Measurements from ENCODE around the gene USP53. TPM values are rescaled to one million over a fixed set of nuclear protein-coding genes. Genes with fewer than 3 reads are reported as not detected.

USP53 gene
- total RNA-seq, 1 donor from 2014 or later: 20.0 TPM

DNA sequence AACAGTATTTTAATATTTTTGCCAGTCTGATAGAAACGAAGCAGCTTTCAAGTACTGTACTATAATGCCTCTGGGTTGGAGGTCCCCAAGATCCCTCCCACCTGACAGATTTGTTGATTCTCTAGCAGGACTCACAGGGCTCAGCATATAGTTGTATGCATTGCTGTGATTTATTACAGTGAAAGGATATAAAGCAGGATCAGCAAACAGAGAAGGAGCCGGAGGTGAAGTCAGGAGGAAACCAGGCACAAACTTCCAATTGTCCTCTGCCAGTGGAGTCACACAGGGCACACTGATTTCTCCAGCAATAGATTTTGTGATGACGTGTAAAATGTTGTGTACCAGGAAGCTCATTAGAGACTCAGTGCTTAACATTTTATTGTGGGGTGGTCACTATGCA, 19.0 kb downstream of the USP53 start:
- peaks cover 23% of the 10 kb centered on the region for H3K4me1 Mint-ChIP-seq (ENCODE audit: low read depth)
- no peak for DNase-seq (ENCODE audit: low spot score)
- H3K27me3 Mint-ChIP-seq (ENCODE audit: low read depth): no peaks in the 10 kb centered on the region
- no peak overlapping the region for H3K4me3 Mint-ChIP-seq (ENCODE audit: unreplicated experiment)
- no peaks in the 10 kb centered on the region for H3K9me3 Mint-ChIP-seq (ENCODE audit: low read depth)
- peaks cover 11% of the 10 kb centered on the region for H3K36me3 Mint-ChIP-seq (ENCODE audit: low read depth)
- H3K27ac Mint-ChIP-seq (ENCODE audit: unreplicated experiment): no peak overlapping the region
- no peak for TF ChIP-seq CTCF (IDR thresholded peaks at IDR 0.05)

- Mint-ChIP-seq H3K27me3 (ENCODE audit: low read depth) (no peaks in the 10 kb centered on the region), H3K27ac (ENCODE audit: unreplicated experiment) (no peak overlapping the region), H3K4me1 (ENCODE audit: low read depth) (peaks cover 18% of the 10 kb centered on the region), H3K9me3 (ENCODE audit: low read depth) (no peaks in the 10 kb centered on the region), H3K4me3 (ENCODE audit: unreplicated experiment) (no peak overlapping the region), H3K36me3 (ENCODE audit: low read depth) (peaks cover 16% of the 10 kb centered on the region)
- DNase-seq (ENCODE audit: low spot score): no peak
- TF ChIP-seq CTCF (IDR thresholded peaks at IDR 0.05): no peak
These were observed 19.8 kb downstream of the USP53 start for GRCh38 chr4:119232286-119232685.

- H3K9me3 Mint-ChIP-seq (ENCODE audit: low read depth): no peaks in the 10 kb centered on the region
- peaks cover 17% of the 10 kb centered on the region for H3K36me3 Mint-ChIP-seq (ENCODE audit: low read depth)
- no peak overlapping the region for H3K4me3 Mint-ChIP-seq (ENCODE audit: unreplicated experiment)
- peaks cover 12% of the 10 kb centered on the region for H3K4me1 Mint-ChIP-seq (ENCODE audit: low read depth)
- peak overlapping the region; percentile 64 for H3K27ac Mint-ChIP-seq (ENCODE audit: unreplicated experiment)
- no peak for DNase-seq (ENCODE audit: low spot score)
- H3K27me3 Mint-ChIP-seq (ENCODE audit: low read depth): no peaks in the 10 kb centered on the region
- no peak for TF ChIP-seq CTCF (IDR thresholded peaks at IDR 0.05)
These were observed 20.7 kb downstream of the USP53 start for GRCh38 chr4:119233191-119233590.

- DNase-seq (ENCODE audit: low spot score): no peak
- peaks cover 12% of the 10 kb centered on the region for H3K4me1 Mint-ChIP-seq (ENCODE audit: low read depth)
- H3K36me3 Mint-ChIP-seq (ENCODE audit: low read depth): peaks cover 18% of the 10 kb centered on the region
- H3K4me3 Mint-ChIP-seq (ENCODE audit: unreplicated experiment): no peak overlapping the region
- H3K9me3 Mint-ChIP-seq (ENCODE audit: low read depth): no peaks in the 10 kb centered on the region
- H3K27ac Mint-ChIP-seq (ENCODE audit: unreplicated experiment): peak overlapping the region; percentile 52
- no peak for TF ChIP-seq CTCF (IDR thresholded peaks at IDR 0.05)
- H3K27me3 Mint-ChIP-seq (ENCODE audit: low read depth): no peaks in the 10 kb centered on the region
These were observed 21.2 kb downstream of the USP53 start for GRCh38 chr4:119233750-119234149.

DNA sequence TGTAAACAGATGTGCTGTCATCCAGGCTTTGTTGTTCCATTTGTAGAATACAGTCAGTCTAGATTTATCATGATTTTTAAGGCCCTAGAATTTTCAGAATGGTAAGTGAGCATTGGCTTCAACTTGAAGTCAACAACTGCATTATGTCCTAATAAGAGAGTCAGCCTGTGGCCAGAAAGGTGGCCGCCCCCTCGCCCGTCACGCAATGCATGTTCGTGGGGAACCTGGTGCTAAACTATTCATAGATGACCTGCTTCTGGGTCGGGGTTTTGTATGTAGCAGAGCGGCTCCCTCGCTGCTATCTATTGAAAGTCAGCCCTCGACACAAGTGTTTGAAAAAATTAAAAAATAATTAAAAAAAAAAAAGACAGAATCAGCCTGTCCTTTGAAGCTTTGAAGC, 24.7 kb downstream of the USP53 start:
- H3K36me3 Mint-ChIP-seq (ENCODE audit: low read depth): peaks cover 13% of the 10 kb centered on the region
- H3K4me3 Mint-ChIP-seq (ENCODE audit: unreplicated experiment): no peak overlapping the region
- no peak overlapping the region for H3K27ac Mint-ChIP-seq (ENCODE audit: unreplicated experiment)
- no peak for TF ChIP-seq CTCF (IDR thresholded peaks at IDR 0.05)
- no peak for DNase-seq (ENCODE audit: low spot score)
- no peaks in the 10 kb centered on the region for H3K9me3 Mint-ChIP-seq (ENCODE audit: low read depth)
- H3K27me3 Mint-ChIP-seq (ENCODE audit: low read depth): no peaks in the 10 kb centered on the region
- peaks cover 30% of the 10 kb centered on the region for H3K4me1 Mint-ChIP-seq (ENCODE audit: low read depth)
